Activated CD8-positive, alpha-beta memory T cell treated with anti-CD3 and anti-CD28 coated beads, Interleukin-2, amount 10 ng/mL, durations not matched to agents 7 days and 5 days (primary cell): Measurements from ENCODE around the gene ZFAND2B. TPM values are rescaled to one million over a fixed set of nuclear protein-coding genes. Genes with fewer than 3 reads are reported as not detected.
A peak's percentile ranks its signal among the peaks of the same experiment; 100 is the strongest.

Experiments
- ATAC-seq: fragments of 150-1000 bp; cut with Tn5 transposase; one replicate; pipeline ENCODE4 v1.10.0; 2021; ENCODE audit warnings: moderate library complexity
- CTCF ChIA-PET: fragments of 350-600 bp; sonication (Branson Sonifier 250); formaldehyde crosslinking; loops from one replicate; lab custom pipeline; 2021; ENCODE audit warnings: antibody characterized with exemption; lab: Charles Lee
- DNase-seq: peaks from one replicate; pipeline ENCODE4 v3.0.0-alpha.2; 2020
- H3K27ac Mint-ChIP-seq: one replicate; pipeline ENCODE4 v1.8.0; 2021; ENCODE audit warnings: mild to moderate bottlenecking, mixed read lengths
- H3K27me3 Mint-ChIP-seq: one replicate; pipeline ENCODE4 v1.8.0; 2021; ENCODE audit warnings: mixed read lengths
- H3K36me3 Mint-ChIP-seq: one replicate; pipeline ENCODE4 v1.8.0; 2021; ENCODE audit warnings: mild to moderate bottlenecking, mixed read lengths
- H3K4me1 Mint-ChIP-seq: one replicate; pipeline ENCODE4 v1.8.0; 2021; ENCODE audit warnings: mixed read lengths
- H3K4me3 Mint-ChIP-seq: one replicate; pipeline ENCODE4 v1.8.0; 2021; ENCODE audit warnings: mild to moderate bottlenecking, moderate library complexity, mixed read lengths
- H3K9me3 Mint-ChIP-seq: one replicate; pipeline ENCODE4 v1.8.0; 2022; ENCODE audit warnings: low read depth, mixed read lengths
- total RNA-seq, 2 experiments: library from RNA; stranded (reverse); gene quantifications; one replicate each; pipeline ENCODE4 v1.2.3, GENCODE V29; 2021

Gene ZFAND2B
- total RNA-seq, 2 experiments from 2014 or later = 60.2 to 60.6 TPM

DNA sequence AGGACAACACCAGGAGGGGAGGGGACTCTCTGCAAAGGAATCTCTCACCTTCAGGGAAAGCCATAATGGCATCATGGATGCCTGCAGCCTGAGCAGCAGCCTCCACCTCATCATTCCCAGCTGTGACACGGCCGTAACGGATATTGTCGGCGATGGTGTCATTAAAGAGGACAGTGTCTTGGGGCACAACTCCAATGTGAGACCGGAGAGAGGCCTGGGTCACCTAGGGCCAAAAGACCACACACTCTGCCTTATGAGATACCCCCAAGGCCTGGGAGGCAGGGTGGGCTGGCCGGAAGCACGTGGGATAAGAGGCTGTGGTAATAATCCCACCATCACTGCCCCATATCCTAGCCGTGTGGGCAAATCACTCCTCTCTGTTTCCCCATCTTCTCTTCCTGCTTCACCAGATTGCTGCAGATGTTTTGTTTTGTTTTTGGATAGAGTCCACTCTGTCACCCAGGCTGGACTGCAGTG, 4.3 kb downstream of the ZFAND2B start:
- peaks cover 26% of the 10 kb centered on the region for H3K36me3 Mint-ChIP-seq
- peaks cover 58% of the 10 kb centered on the region for H3K4me1 Mint-ChIP-seq
- CTCF ChIA-PET = interaction anchor here (0.8 to 7.9 kb wide), 22 partner anchors 10 to 181 kb away, joined by 3 to 92 read pairs (median 6); partner anchors contain the start of genes ANKZF1, ATG9A, CNPPD1 and GLB1L
- no peaks in the 10 kb centered on the region for H3K9me3 Mint-ChIP-seq
- no peak for ATAC-seq
- H3K27ac Mint-ChIP-seq = peak overlapping the region; percentile 93
- no peaks in the 10 kb centered on the region for H3K27me3 Mint-ChIP-seq
- no peak for DNase-seq
- no peak overlapping the region for H3K4me3 Mint-ChIP-seq

DNA sequence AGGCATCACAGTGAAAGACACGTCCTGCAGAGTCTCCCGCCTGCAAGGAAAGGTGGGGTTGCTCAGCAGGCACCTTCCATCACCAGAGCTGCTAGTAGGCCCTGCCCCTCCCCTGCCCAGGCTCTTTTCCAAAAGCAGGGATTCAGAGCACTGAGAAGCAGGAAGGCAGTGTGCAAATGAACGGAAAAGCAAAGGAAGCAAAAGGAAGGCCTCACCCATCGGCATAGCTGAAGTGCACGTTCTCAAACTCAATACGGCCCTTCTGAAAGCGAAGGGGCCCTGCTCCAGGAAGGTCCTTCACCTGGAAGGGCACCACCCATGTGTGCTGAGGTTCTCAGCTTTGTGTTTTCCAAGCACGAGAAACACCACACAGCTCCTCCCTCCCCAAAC, 6.4 kb downstream of the ZFAND2B start:
- no peak for DNase-seq
- H3K4me3 Mint-ChIP-seq = no peak overlapping the region
- no peaks in the 10 kb centered on the region for H3K9me3 Mint-ChIP-seq
- CTCF ChIA-PET = interaction anchor here (0.9 to 7.9 kb wide), 8 partner anchors 15 to 82 kb away, joined by 3 to 92 read pairs (median 14); partner anchors contain the start of genes CNPPD1, NHEJ1, SLC23A3 and TUBA4A
- no peak for ATAC-seq
- H3K27ac Mint-ChIP-seq = no peak overlapping the region
- peaks cover 28% of the 10 kb centered on the region for H3K36me3 Mint-ChIP-seq
- no peaks in the 10 kb centered on the region for H3K27me3 Mint-ChIP-seq
- H3K4me1 Mint-ChIP-seq = peaks cover 58% of the 10 kb centered on the region

- Mint-ChIP-seq H3K4me1 (peaks cover 54% of the 10 kb centered on the region), H3K4me3 (no peak overlapping the region), H3K36me3 (peaks cover 23% of the 10 kb centered on the region), H3K27ac (no peak overlapping the region), H3K27me3 (no peaks in the 10 kb centered on the region), H3K9me3 (no peaks in the 10 kb centered on the region)
- DNase-seq = no peak
- CTCF ChIA-PET = interaction anchor here (0.9 to 7.9 kb wide), 7 partner anchors 32 to 81 kb away, joined by 3 to 92 read pairs (median 20); partner anchors contain the start of genes CNPPD1, NHEJ1, SLC23A3 and TUBA4A
- ATAC-seq = no peak
Observed at GRCh38 chr2:219213486-219214071, 7.0 kb downstream of the ZFAND2B start.

- H3K4me3 Mint-ChIP-seq = no peak overlapping the region
- no peaks in the 10 kb centered on the region for H3K27me3 Mint-ChIP-seq
- DNase-seq (no peak), ATAC-seq (no peak)
- H3K4me1 Mint-ChIP-seq = peaks cover 52% of the 10 kb centered on the region
- peaks cover 17% of the 10 kb centered on the region for H3K36me3 Mint-ChIP-seq
- CTCF ChIA-PET = interaction anchor here (1.6 to 7.9 kb wide), 3 partner anchors 43 to 81 kb away, joined by 7 to 92 read pairs (median 66); partner anchors contain the start of genes NHEJ1 and SLC23A3
- no peaks in the 10 kb centered on the region for H3K9me3 Mint-ChIP-seq
- peak overlapping the region; percentile 3 for H3K27ac Mint-ChIP-seq
Observed at GRCh38 chr2:219214141-219214540, 7.6 kb downstream of the ZFAND2B start.

DNA sequence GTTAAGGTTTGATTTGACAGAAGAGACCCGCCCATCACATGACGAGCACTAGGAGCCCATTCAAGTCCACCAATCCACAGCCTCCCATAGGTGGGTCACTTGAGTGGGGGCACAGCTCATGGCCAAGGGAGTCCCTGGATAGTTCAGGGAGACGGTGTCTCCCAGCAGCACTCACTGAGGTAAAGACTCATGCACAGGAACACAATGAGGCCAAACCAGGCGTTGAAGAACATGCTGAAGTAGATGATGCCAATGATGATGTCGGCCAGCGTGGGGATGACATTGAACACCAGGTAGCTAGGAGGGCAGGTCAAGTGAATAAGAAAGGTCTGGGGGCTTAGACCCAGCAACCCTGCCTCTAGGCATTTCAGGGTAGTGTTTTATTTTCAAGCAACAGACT, 8.2 kb downstream of the ZFAND2B start:
- DNase-seq (no peak), ATAC-seq (no peak)
- H3K27me3 Mint-ChIP-seq = no peaks in the 10 kb centered on the region
- no peak overlapping the region for H3K27ac Mint-ChIP-seq
- no peaks in the 10 kb centered on the region for H3K9me3 Mint-ChIP-seq
- peaks cover 14% of the 10 kb centered on the region for H3K36me3 Mint-ChIP-seq
- peaks cover 47% of the 10 kb centered on the region for H3K4me1 Mint-ChIP-seq
- H3K4me3 Mint-ChIP-seq = no peak overlapping the region
- CTCF ChIA-PET = interaction anchor here (7.7 to 7.9 kb wide), 2 partner anchors 43 to 57 kb away, joined by 66 to 92 read pairs; partner anchors contain the start of genes NHEJ1 and SLC23A3

GRCh38 chr2:219215871-219216534, 9.4 kb downstream of the ZFAND2B start:
- Mint-ChIP-seq H3K27me3 (no peaks in the 10 kb centered on the region), H3K4me1 (peaks cover 35% of the 10 kb centered on the region), H3K27ac (no peak overlapping the region), H3K4me3 (no peak overlapping the region), H3K9me3 (no peaks in the 10 kb centered on the region), H3K36me3 (peaks cover 15% of the 10 kb centered on the region)
- DNase-seq = no peak
- CTCF ChIA-PET = interaction anchor here (0.9 to 7.9 kb wide), 10 partner anchors 9 to 83 kb away, joined by 3 to 92 read pairs (median 6); partner anchors contain the start of genes ANKZF1, ATG9A, DNAJB2 and NHEJ1
- no peak for ATAC-seq

GRCh38 chr2:219216535-219216915, 9.9 kb downstream of the ZFAND2B start:
- Mint-ChIP-seq H3K27me3 (no peaks in the 10 kb centered on the region), H3K36me3 (peaks cover 13% of the 10 kb centered on the region), H3K27ac (no peak overlapping the region), H3K4me3 (peak overlapping the region; percentile 37), H3K9me3 (no peaks in the 10 kb centered on the region), H3K4me1 (peaks cover 30% of the 10 kb centered on the region)
- CTCF ChIA-PET = interaction anchor here (0.6 to 7.9 kb wide), 11 partner anchors 9 to 82 kb away, joined by 3 to 92 read pairs (median 4); partner anchors contain the start of genes ANKZF1, ATG9A, DNAJB2 and NHEJ1
- DNase-seq (no peak), ATAC-seq (no peak)

DNA sequence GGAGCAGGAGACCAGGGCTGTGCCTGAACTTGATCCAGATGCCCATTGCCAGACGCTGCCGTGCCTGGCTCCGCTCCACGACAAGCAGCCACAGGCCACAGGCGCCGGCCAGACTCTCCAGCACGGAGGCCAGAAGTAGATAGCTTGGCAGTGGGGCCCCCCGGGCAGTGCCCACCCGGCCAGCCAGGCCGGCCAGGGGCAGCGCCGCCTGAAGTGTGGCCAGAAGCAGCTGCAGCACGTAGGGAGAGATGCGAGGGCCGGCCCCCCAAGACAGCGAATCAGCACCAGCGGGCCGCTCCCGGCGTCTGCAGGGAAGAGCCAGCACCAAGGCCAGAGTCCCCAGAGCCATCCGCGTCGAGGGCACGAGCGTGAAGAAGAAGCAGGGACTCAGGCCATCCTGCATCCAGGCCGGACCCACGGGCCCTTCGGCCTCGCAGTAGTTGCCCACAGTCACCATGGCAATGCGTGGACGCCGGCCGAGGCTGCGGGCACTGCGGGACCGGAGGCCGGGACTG, 11.7 kb downstream of the ZFAND2B start:
- H3K27ac Mint-ChIP-seq = peak overlapping the region; percentile 72
- CTCF ChIA-PET = interaction anchor here (1.2 to 7.9 kb wide), 11 partner anchors 12 to 77 kb away, joined by 3 to 92 read pairs (median 5); partner anchors contain the start of genes ANKZF1, ATG9A, NHEJ1 and TUBA4B
- H3K4me1 Mint-ChIP-seq = peaks cover 26% of the 10 kb centered on the region
- peak; percentile 57 for ATAC-seq
- H3K4me3 Mint-ChIP-seq = peak overlapping the region; percentile 76
- H3K36me3 Mint-ChIP-seq = peaks cover 11% of the 10 kb centered on the region
- DNase-seq = no peak
- H3K9me3 Mint-ChIP-seq = no peaks in the 10 kb centered on the region
- no peaks in the 10 kb centered on the region for H3K27me3 Mint-ChIP-seq

- H3K4me1 Mint-ChIP-seq = peaks cover 25% of the 10 kb centered on the region
- peak; percentile 78 for ATAC-seq
- CTCF ChIA-PET = interaction anchor here (1.1 to 4.7 kb wide), 11 partner anchors 11 to 76 kb away, joined by 3 to 26 read pairs (median 5); partner anchors contain the start of genes ANKZF1, ATG9A, TUBA4B and ZFAND2B
- H3K27me3 Mint-ChIP-seq = no peaks in the 10 kb centered on the region
- peak; percentile 89 for DNase-seq
- H3K9me3 Mint-ChIP-seq = no peaks in the 10 kb centered on the region
- peak within 1 kb of the TSS; percentile 76 for H3K4me3 Mint-ChIP-seq
- H3K36me3 Mint-ChIP-seq = peaks cover 18% of the 10 kb centered on the region
- peak within 1 kb of the TSS; percentile 72 for H3K27ac Mint-ChIP-seq
Observed at GRCh38 chr2:219218732-219219701, 12.4 kb downstream of the ZFAND2B start, which contains the start of gene ABCB6. Gene ABCB6, minus strand, starts transcription at chr2:219218958. Its CDS starts 285 bp downstream, at chr2:219218673.

GRCh38 chr2:219219784-219220532, 13.4 kb downstream of the ZFAND2B start:
- Mint-ChIP-seq H3K4me1 (peaks cover 25% of the 10 kb centered on the region), H3K4me3 (no peak overlapping the region), H3K27me3 (no peaks in the 10 kb centered on the region), H3K36me3 (peaks cover 22% of the 10 kb centered on the region), H3K27ac (no peak overlapping the region), H3K9me3 (no peaks in the 10 kb centered on the region)
- no peak for ATAC-seq
- CTCF ChIA-PET = interaction anchor here (1.1 to 4.7 kb wide), 5 partner anchors 47 to 75 kb away, joined by 4 to 26 read pairs (median 5); no protein-coding TSS in a partner anchor
- DNase-seq = no peak

DNA sequence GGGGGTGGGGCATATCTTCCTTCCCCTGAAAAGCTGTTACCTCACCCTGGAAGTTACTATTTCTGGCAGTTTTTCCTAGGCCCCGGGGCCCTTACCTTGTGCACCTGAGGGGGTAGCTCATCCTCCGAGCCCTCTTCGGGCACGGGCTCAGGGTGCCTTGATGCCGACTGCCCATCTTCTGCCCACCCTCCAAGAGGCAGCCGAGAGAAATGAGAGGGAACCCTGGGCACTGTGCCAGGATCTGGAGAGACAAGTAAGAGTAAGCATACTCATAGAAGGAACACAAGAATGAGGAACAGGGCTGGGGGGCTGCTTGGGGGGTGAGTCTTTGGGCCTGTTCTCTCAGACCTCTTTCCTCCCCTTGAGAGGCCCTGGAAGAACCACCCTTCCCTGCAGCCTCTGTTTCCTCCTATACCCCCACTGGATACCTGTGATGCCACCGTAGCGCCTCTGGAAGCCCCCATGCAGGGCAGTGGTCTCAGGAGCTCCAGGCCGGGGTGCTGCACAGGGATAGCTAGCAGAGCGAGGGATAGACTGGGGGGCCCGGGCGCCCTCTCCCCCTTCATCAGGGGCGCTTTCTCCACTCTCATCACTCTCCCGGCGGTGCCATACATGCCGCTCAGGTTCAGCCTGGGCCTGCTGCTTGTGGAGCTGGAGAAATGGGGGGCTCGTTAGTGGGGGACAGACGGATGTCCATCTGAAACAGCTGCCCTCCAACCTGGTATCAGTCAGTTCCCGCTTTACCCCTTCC, 14.2 kb downstream of the ZFAND2B start:
- H3K36me3 Mint-ChIP-seq = peaks cover 29% of the 10 kb centered on the region
- H3K9me3 Mint-ChIP-seq = no peaks in the 10 kb centered on the region
- H3K4me3 Mint-ChIP-seq = no peak overlapping the region
- no peaks in the 10 kb centered on the region for H3K27me3 Mint-ChIP-seq
- DNase-seq (no peak), ATAC-seq (no peak)
- H3K27ac Mint-ChIP-seq = no peak overlapping the region
- CTCF ChIA-PET = interaction anchor here (0.9 kb wide), 1 partner anchor 51 kb away, joined by 3 read pairs; the partner anchor contains the start of gene SLC23A3
- H3K4me1 Mint-ChIP-seq = peaks cover 32% of the 10 kb centered on the region
